ENCODE measurements around the gene KIAA0930. TPM values are rescaled to one million over a fixed set of nuclear protein-coding genes. Genes with fewer than 3 reads are reported as not detected.

Gene KIAA0930
- total and polyA plus RNA-seq, 2 of the 4 experiments (the other 2 are of a cell fraction) = 25.3 to 34.1 TPM

GRCh38 chr22:45201678-45202332, 38.9 kb downstream of the KIAA0930 start:
- ATAC-seq (ENCODE audit: low read depth) (peak; percentile 88), DNase-seq (peak; percentile 100)
- H3K27me3 ChIP-seq (ENCODE audit: control insufficient read depth, insufficient read depth, low read length) = no peaks in the 10 kb centered on the region
- H4K5ac ChIP-seq (ENCODE audit: low read depth, low read length) = peak overlapping the region; percentile 14; the same call in 1 of the 2 replicates
- no peak overlapping the region for H3K4me3 ChIP-seq (ENCODE audit: insufficient read depth, low read depth, low read length)
- H2AK5ac ChIP-seq (ENCODE audit: low read depth, low read length) = peak overlapping the region; percentile 97
- peak overlapping the region in 1 of 2 experiments; percentile 68; a peak in 2 of 4 replicates for H4K8ac ChIP-seq (ENCODE audit: low read depth in 2 of 2, low read length in 2 of 2)
- H2AFZ ChIP-seq (replicated peaks; ENCODE audit: low read length, poor library complexity) = peak overlapping the region; percentile 45
- peaks cover 0 to 21% of the 10 kb centered on the region in 2 experiments; a peak in 3 of 4 replicates for H3K79me1 ChIP-seq (ENCODE audit: low read depth in 1 of 2, low read length in 2 of 2)
- H3K14ac ChIP-seq (replicated peaks; ENCODE audit: low read depth, low read length) = peak overlapping the region; percentile 75
- WGBS, 2 experiments (ENCODE audit: extremely low coverage in 2 of 2, insufficient read length in 1 of 2) = no CpG with 5 or more reads among the region's 9 CpGs
- no TSS peak for BruUV-seq (replicated peaks)
- H3K4ac ChIP-seq (ENCODE audit: low read depth, low read length) = peak overlapping the region; percentile 91
- dilution Hi-C loops (cut with HindIII; ENCODE audit: low sequenced_read_pairs, unreplicated experiment) = no loop called here
- H2BK120ac ChIP-seq (ENCODE audit: low read depth, low read length) = peak overlapping the region; percentile 94
- ChIA-PET POLR2A (ENCODE audit: unreplicated experiment) (no interaction called here), CTCF (no interaction called here)
- peak overlapping the region; percentile 38 for H3K27ac ChIP-seq (ENCODE audit: insufficient read depth, low read length)
- no peak overlapping the region for H3K9ac ChIP-seq (ENCODE audit: low read depth, low read length)
- peaks cover 56% of the 10 kb centered on the region for H3K36me3 ChIP-seq (ENCODE audit: control insufficient read depth, insufficient read depth, low read length)
- peak overlapping the region; percentile 8; the same call in 1 of the 3 replicates for H2BK15ac ChIP-seq (ENCODE audit: low read depth, low read length)
- peak overlapping the region; percentile 55 for H3K23ac ChIP-seq (ENCODE audit: low read depth, low read length)
- intact Hi-C loops (cut with micrococcal nuclease) = loop anchor here (1.0 to 5.0 kb wide), 3 partner anchors 39 to 100 kb away; partner anchors contain the start of gene NUP50
- no peak overlapping the region for H3K4me2 ChIP-seq (ENCODE audit: low read depth, low read length)
- peak overlapping the region; percentile 46 for H2BK5ac ChIP-seq (ENCODE audit: low read depth, low read length, poor library complexity, severe bottlenecking)
- peaks cover 15% of the 10 kb centered on the region for H3K9me1 ChIP-seq (ENCODE audit: insufficient read depth, low read length)
- no peak overlapping the region for H3K56ac ChIP-seq (ENCODE audit: extremely low read depth, insufficient read depth, low read length)
- H3K18ac ChIP-seq (ENCODE audit: low read depth, low read length) = peak overlapping the region; percentile 48
- peaks cover 21% of the 10 kb centered on the region for H3K4me1 ChIP-seq (ENCODE audit: control insufficient read depth, insufficient read depth, low read length)
- peak overlapping the region; percentile 89 for H2AK9ac ChIP-seq (replicated peaks; ENCODE audit: low read depth, low read length, poor library complexity)
- peak overlapping the region; percentile 23 for H2BK20ac ChIP-seq (ENCODE audit: low read depth, low read length)
- peak overlapping the region; percentile 93 for H4K91ac ChIP-seq (ENCODE audit: insufficient read depth, low read depth, low read length)
- peaks cover 24% of the 10 kb centered on the region for H4K20me1 ChIP-seq (ENCODE audit: insufficient read depth, low read length)
- in situ Hi-C loops (cut with MboI; ENCODE audit: low sequenced_read_pairs) = no loop called here
- H3K9me3 ChIP-seq (ENCODE audit: control insufficient read depth, insufficient read depth, low read length) = no peaks in the 10 kb centered on the region
- TF ChIP-seq USF2 (IDR thresholded peaks at IDR 0.05; ENCODE audit: low read depth, low read length) = 0 out of 2 replicates have a peak, but pooled peaks have one; percentile 22
- peak; percentile 97 for TF ChIP-seq FOS (IDR thresholded peaks at IDR 0.05; ENCODE audit: low read depth, low read length)
- TF ChIP-seq POLR2A (IDR thresholded peaks at IDR 0.05; ENCODE audit: low read depth, low read length) = no peak
- TF ChIP-seq CEBPB (IDR thresholded peaks at IDR 0.05; ENCODE audit: low read depth, low read length) = peak; percentile 82
- TF ChIP-seq RCOR1 (IDR thresholded peaks at IDR 0.05; ENCODE audit: insufficient replicate concordance, low read length) = peak; percentile 98
- no peak for TF ChIP-seq CTCF (conservative IDR thresholded peaks at IDR 0.05; ENCODE audit: low read depth, low read length)
- TF ChIP-seq MAFK (IDR thresholded peaks at IDR 0.05; ENCODE audit: low read depth, low read length) = no peak
- no peak for TF ChIP-seq SMC3 (IDR thresholded peaks at IDR 0.05; ENCODE audit: low read depth, low read length)
- no peak for TF ChIP-seq ELK1 (IDR thresholded peaks at IDR 0.05; ENCODE audit: borderline replicate concordance, low read depth, low read length)
- TF ChIP-seq MXI1 (IDR thresholded peaks at IDR 0.05; ENCODE audit: borderline replicate concordance, low read depth, low read length) = no peak
- no peak; the same call in 1 of the 2 replicates for TF ChIP-seq RAD21 (IDR thresholded peaks at IDR 0.05; ENCODE audit: low read length)
- no peak for TF ChIP-seq RFX5 (IDR thresholded peaks at IDR 0.05; ENCODE audit: low read depth, low read length)
- TF ChIP-seq NFE2L2 (IDR thresholded peaks at IDR 0.05; ENCODE audit: low read depth, low read length) = peak; percentile 79
- peak; percentile 89 for TF ChIP-seq BHLHE40 (IDR thresholded peaks at IDR 0.05; ENCODE audit: low read depth, low read length)
- peak; percentile 60; the same call in 1 of the 2 replicates for TF ChIP-seq MAZ (IDR thresholded peaks at IDR 0.05; ENCODE audit: borderline replicate concordance, low read depth, low read length)
